ENCODE data around the gene KIAA1549. TPM values are rescaled to one million over a fixed set of nuclear protein-coding genes. Genes with fewer than 3 reads are reported as not detected.
A peak's percentile ranks its signal among the peaks of the same experiment; 100 is the strongest.

Gene KIAA1549
- total RNA-seq, 1 donor from 2014 or later = 12.2 TPM

- TF ChIP-seq CTCF (IDR thresholded peaks at IDR 0.05) = no peak
- Mint-ChIP-seq H3K27ac (ENCODE audit: unreplicated experiment) (no peak overlapping the region), H3K36me3 (ENCODE audit: unreplicated experiment) (no peaks in the 10 kb centered on the region), H3K27me3 (ENCODE audit: unreplicated experiment) (peaks cover 40% of the 10 kb centered on the region), H3K4me1 (ENCODE audit: unreplicated experiment) (no peaks in the 10 kb centered on the region), H3K9me3 (ENCODE audit: unreplicated experiment) (peaks cover 10% of the 10 kb centered on the region), H3K4me3 (ENCODE audit: unreplicated experiment) (no peak overlapping the region)
- no peak for DNase-seq (ENCODE audit: extremely low spot score, unreplicated experiment)
Measured at GRCh38 chr7:138999414-138999813, 18.2 kb upstream of the KIAA1549 start.

- no peak for TF ChIP-seq CTCF (IDR thresholded peaks at IDR 0.05)
- H3K4me3 Mint-ChIP-seq (ENCODE audit: unreplicated experiment) = no peak overlapping the region
Measured at GRCh38 chr7:138992052-138992531, 10.9 kb upstream of the KIAA1549 start.

GRCh38 chr7:138987686-138988085 lies 6.5 kb upstream of the KIAA1549 start:
- no peak for DNase-seq (ENCODE audit: extremely low spot score, unreplicated experiment)
- Mint-ChIP-seq H3K27ac (ENCODE audit: unreplicated experiment) (no peak overlapping the region), H3K36me3 (ENCODE audit: unreplicated experiment) (no peaks in the 10 kb centered on the region), H3K9me3 (ENCODE audit: unreplicated experiment) (peaks cover 9% of the 10 kb centered on the region), H3K4me1 (ENCODE audit: unreplicated experiment) (no peaks in the 10 kb centered on the region), H3K4me3 (ENCODE audit: unreplicated experiment) (no peak overlapping the region), H3K27me3 (ENCODE audit: unreplicated experiment) (peaks cover 30% of the 10 kb centered on the region)
- no peak for TF ChIP-seq CTCF (IDR thresholded peaks at IDR 0.05)

More at GRCh38 chr7:138992052-138992531, 10.9 kb upstream of the KIAA1549 start:
- no peaks in the 10 kb centered on the region for H3K4me1 Mint-ChIP-seq (ENCODE audit: unreplicated experiment)
- H3K27ac Mint-ChIP-seq (ENCODE audit: unreplicated experiment) = no peak overlapping the region
- peaks cover 35% of the 10 kb centered on the region for H3K27me3 Mint-ChIP-seq (ENCODE audit: unreplicated experiment)
- H3K9me3 Mint-ChIP-seq (ENCODE audit: unreplicated experiment) = peaks cover 9% of the 10 kb centered on the region
- no peaks in the 10 kb centered on the region for H3K36me3 Mint-ChIP-seq (ENCODE audit: unreplicated experiment)
- DNase-seq (ENCODE audit: extremely low spot score, unreplicated experiment) = no peak

GRCh38 chr7:138982204-138982623 lies 1.0 kb upstream of the KIAA1549 start:
- Mint-ChIP-seq H3K36me3 (ENCODE audit: unreplicated experiment) (no peaks in the 10 kb centered on the region), H3K4me3 (ENCODE audit: unreplicated experiment) (peak overlapping the region; percentile 70), H3K9me3 (ENCODE audit: unreplicated experiment) (no peaks in the 10 kb centered on the region), H3K4me1 (ENCODE audit: unreplicated experiment) (peaks cover 24% of the 10 kb centered on the region), H3K27me3 (ENCODE audit: unreplicated experiment) (peaks cover 22% of the 10 kb centered on the region), H3K27ac (ENCODE audit: unreplicated experiment) (no peak overlapping the region)
- no peak for TF ChIP-seq CTCF (IDR thresholded peaks at IDR 0.05)
- no peak for DNase-seq (ENCODE audit: extremely low spot score, unreplicated experiment)

- no peak for DNase-seq (ENCODE audit: extremely low spot score, unreplicated experiment)
- peak overlapping the region; percentile 36 for H3K27ac Mint-ChIP-seq (ENCODE audit: unreplicated experiment)
- no peak for TF ChIP-seq CTCF (IDR thresholded peaks at IDR 0.05)
Measured at GRCh38 chr7:138980563-138981291, 462 bp downstream of the KIAA1549 start.

More at GRCh38 chr7:138980563-138981291, 462 bp downstream of the KIAA1549 start:
- Mint-ChIP-seq H3K9me3 (ENCODE audit: unreplicated experiment) (no peaks in the 10 kb centered on the region), H3K27me3 (ENCODE audit: unreplicated experiment) (peaks cover 18% of the 10 kb centered on the region), H3K36me3 (ENCODE audit: unreplicated experiment) (no peaks in the 10 kb centered on the region), H3K4me1 (ENCODE audit: unreplicated experiment) (peaks cover 24% of the 10 kb centered on the region), H3K4me3 (ENCODE audit: unreplicated experiment) (peak overlapping the region; percentile 89)
